Subcutaneous adipose tissue (tissue), 4 donors: Measurements from ENCODE around the gene TMC1. TPM values are rescaled to one million over a fixed set of nuclear protein-coding genes. Genes with fewer than 3 reads are reported as not detected.

ENCODE experiments used
- CTCF ChIP-seq: fragments of 450-650 bp; IDR thresholded peaks from one replicate; pipeline ENCODE4 v1.5.1; 2016; ENCODE audit warnings: low read depth, mild to moderate bottlenecking, control low read depth, antibody characterized with exemption, moderate library complexity
- total RNA-seq, 4 donors: library from RNA; depleted of rRNA; stranded (reverse); fragments of >200 nt; gene quantifications; one replicate each; pipeline ENCODE4 v1.1.0, GENCODE V29; 2016

TMC1 gene
- total RNA-seq, 4 donors from 2014 or later = 0.17 to 3.6 TPM; not detected in 2

- TF ChIP-seq CTCF = no peak
Observed at GRCh38 chr9:72772661-72773060, 251.3 kb downstream of the TMC1 start.

GRCh38 chr9:72773570-72773969 lies 252.2 kb downstream of the TMC1 start:
- no peak for TF ChIP-seq CTCF

- TF ChIP-seq CTCF = no peak
Observed at GRCh38 chr9:72775570-72775969, 254.2 kb downstream of the TMC1 start.

- no peak for TF ChIP-seq CTCF
Observed at GRCh38 chr9:72779614-72780013, 258.2 kb downstream of the TMC1 start.

GRCh38 chr9:72786948-72787347 lies 265.5 kb downstream of the TMC1 start:
- no peak for TF ChIP-seq CTCF

- no peak for TF ChIP-seq CTCF
Observed at GRCh38 chr9:72788966-72789735, 267.7 kb downstream of the TMC1 start.

GRCh38 chr9:72789885-72790284 lies 268.5 kb downstream of the TMC1 start:
- no peak for TF ChIP-seq CTCF
